Measurements from ENCODE around the gene AREL1.

Gene AREL1

DNA sequence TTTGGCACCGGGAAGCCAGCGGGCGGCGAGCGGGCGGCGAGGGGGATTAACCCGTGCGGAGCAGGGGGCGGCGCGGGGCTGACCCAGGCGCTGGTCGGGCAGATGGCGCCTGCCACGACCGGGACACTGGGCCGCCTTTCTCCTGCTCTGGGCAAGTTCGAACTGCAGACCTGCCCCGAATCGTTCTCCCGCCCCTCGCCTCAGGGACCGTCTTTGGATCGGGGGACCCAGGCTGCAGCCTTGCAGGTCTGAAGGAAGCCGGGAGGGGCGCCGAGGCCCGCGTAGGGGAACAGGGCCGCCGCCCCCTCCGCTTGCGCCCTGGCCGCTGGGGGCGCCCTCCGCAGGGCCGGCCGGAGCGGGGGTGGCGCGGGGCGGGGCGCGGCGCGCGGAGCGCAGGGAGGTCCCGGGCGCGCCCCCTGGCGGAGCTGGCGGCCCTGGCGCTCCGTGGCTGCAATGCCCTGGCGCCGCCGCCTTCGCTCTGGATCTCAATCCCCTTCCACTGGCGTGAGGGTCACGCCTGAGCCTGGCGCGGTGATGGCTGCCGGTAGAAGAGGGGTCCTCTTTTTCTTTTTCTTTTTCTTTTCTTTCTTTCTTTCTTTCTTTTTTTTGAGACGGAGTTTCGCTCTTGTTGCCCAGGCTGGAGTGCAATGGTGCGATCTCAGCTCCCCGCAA lies 100.4 kb downstream of the AREL1 start:
- Histone ChIP-seq H3K4me3 (ENCODE audit: low read depth, low read length) (peak overlapping the region; percentile 58), H3K4me1 (peaks cover 7% of the 10 kb centered on the region; the same call in 1 of the 2 replicates), H3K9me3 (no peaks in the 10 kb centered on the region), H3K36me3 (no peaks in the 10 kb centered on the region), H3K27me3 (peaks cover 27% of the 10 kb centered on the region)
- TF ChIP-seq, protein P1, sequence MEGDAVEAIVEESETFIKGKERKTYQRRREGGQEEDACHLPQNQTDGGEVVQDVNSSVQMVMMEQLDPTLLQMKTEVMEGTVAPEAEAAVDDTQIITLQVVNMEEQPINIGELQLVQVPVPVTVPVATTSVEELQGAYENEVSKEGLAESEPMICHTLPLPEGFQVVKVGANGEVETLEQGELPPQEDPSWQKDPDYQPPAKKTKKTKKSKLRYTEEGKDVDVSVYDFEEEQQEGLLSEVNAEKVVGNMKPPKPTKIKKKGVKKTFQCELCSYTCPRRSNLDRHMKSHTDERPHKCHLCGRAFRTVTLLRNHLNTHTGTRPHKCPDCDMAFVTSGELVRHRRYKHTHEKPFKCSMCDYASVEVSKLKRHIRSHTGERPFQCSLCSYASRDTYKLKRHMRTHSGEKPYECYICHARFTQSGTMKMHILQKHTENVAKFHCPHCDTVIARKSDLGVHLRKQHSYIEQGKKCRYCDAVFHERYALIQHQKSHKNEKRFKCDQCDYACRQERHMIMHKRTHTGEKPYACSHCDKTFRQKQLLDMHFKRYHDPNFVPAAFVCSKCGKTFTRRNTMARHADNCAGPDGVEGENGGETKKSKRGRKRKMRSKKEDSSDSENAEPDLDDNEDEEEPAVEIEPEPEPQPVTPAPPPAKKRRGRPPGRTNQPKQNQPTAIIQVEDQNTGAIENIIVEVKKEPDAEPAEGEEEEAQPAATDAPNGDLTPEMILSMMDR (IDR thresholded peaks at IDR 0.05; ENCODE audit: low read depth, low read length), result no peak; the same call in none of the 2 replicates
- DNase-seq, result peak; percentile 88

DNA sequence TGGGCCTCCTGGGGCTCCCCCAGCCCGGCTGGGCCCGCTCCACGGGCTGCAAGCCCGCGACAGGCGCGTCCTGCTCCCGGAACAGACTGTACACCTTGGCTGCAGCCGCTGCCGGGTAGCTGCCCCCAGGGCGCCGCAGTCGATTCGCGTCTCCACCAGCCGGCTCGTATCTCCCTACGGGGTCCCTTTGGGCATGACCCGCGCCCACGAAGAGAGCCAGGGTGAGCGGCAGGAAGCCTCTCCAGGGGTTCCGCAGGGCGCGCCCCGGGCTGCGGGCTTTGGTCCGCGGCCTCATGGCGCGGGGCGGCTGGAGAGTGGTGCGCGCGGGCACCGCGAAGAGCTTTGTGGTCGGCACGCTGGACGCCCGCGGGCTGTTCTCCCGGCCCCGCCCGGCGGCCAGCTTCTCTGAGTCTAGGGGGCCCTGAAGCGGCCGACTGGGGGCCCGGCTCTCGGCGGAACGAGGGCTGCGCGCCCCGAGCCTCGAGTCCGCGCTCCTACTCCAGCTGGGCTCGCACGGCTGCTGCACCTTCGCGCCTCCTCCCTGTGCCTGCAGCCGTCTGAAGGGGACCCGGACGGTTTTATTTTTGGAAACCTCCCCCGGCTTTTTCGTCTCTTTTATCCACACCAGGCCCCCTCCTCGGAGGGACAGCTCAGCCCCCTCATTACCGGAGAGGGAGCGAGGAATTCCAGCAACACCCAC lies 101.1 kb downstream of the AREL1 start, which contains the start of gene LTBP2:
TSS of gene LTBP2 (minus strand) at position 588 of the 700 bp plus-strand sequence. CDS start at position 295, 293 bp downstream.
- Histone ChIP-seq H3K36me3 (no peaks in the 10 kb centered on the region), H3K27me3 (peaks cover 27% of the 10 kb centered on the region), H3K4me3 (ENCODE audit: low read depth, low read length) (peak within 1 kb of the TSS; percentile 58), H3K9me3 (no peaks in the 10 kb centered on the region), H3K4me1 (peaks cover 7% of the 10 kb centered on the region; the same call in 1 of the 2 replicates)
- TF ChIP-seq, protein P1 (IDR thresholded peaks at IDR 0.05; ENCODE audit: low read depth, low read length), result no peak
- DNase-seq, result no peak

All from BE2C (cell line).